HCT116 (cell line): Measurements from ENCODE around the gene POLE. TPM values are rescaled to one million over a fixed set of nuclear protein-coding genes. Genes with fewer than 3 reads are reported as not detected.

Experiments used
- ATAC-seq: fragments of 200-7000 bp; cut with Tn5 transposase; 2 replicates; pipeline ENCODE4 v1.9.1; 2020; ENCODE audit warnings: mild to moderate bottlenecking, moderate library complexity
- BruUV-seq: library from RNA; stranded (reverse); fragments of 400-500 nt; replicated peaks from 2 replicates; lab custom pipeline; 2021; lab: Mats Ljungman, UMichigan
- CTCF ChIA-PET: fragments of 300-600 bp; sonication (Branson Sonifier 250); formaldehyde crosslinking; loops from one replicate; lab custom pipeline; 2021; ENCODE audit warnings: antibody characterized with exemption; lab: Charles Lee
- POLR2A ChIA-PET: fragments of 300-600, 350-600 bp; sonication (Branson Sonifier 250); formaldehyde crosslinking; loops from one replicate; lab custom pipeline; 2021; ENCODE audit warnings: antibody characterized with exemption; lab: Charles Lee
- RAD21 ChIA-PET, 2 experiments: fragments of 300-600 bp; sonication (Branson Sonifier 250); formaldehyde crosslinking; loops; one replicate each; lab custom pipeline; 2023; ENCODE audit warnings: low total read pairs in 2 of 2; ENCODE audit not compliant: uncharacterized antibody in 2 of 2, unreplicated experiment in 2 of 2, low non-redundant PET in 1 of 2; lab: Charles Lee
- DNase-seq: peaks from one replicate; pipeline ENCODE4 v3.0.0-alpha.2; 2010; ENCODE audit warnings: low read depth, low spot score
- H2AFZ ChIP-seq: fragments of 200-600 bp; shearing (Covaris generic), sonication (generic); 2 replicates; pipeline ENCODE4 v1.6.1; 2017; ENCODE audit warnings: low read depth, mixed run types, mixed read lengths, antibody characterized with exemption, low read length; ENCODE audit not compliant: poor library complexity, severe bottlenecking
- H3K27ac ChIP-seq: 2 replicates; pipeline ENCODE4 v1.5.1; 2012; ENCODE audit warnings: low read depth, low read length
- H3K27me3 ChIP-seq: fragments of 200-600 bp; sonication (generic); 2 replicates; pipeline ENCODE4 v1.6.1; 2016; ENCODE audit warnings: mixed run types, low read length, mixed read lengths; ENCODE audit not compliant: insufficient read depth
- H3K36me3 ChIP-seq, 2 experiments: fragments of 200-500 bp in 1 of 2; fragments of 200-600 bp in 1 of 2; sonication (Bioruptor generic) in 1 of 2; sonication (generic) in 1 of 2; 2 replicates each; pipeline versions ENCODE4 v1.5.1 to v1.6.1; 2014 to 2016; ENCODE audit warnings: low read length in 2 of 2, inconsistent platforms in 1 of 2, mixed read lengths in 1 of 2, mixed run types in 1 of 2; ENCODE audit not compliant: insufficient read depth in 2 of 2, control insufficient read depth in 1 of 2
- H3K4me1 ChIP-seq, 2 experiments: fragments of 200-600 bp in 1 of 2; sonication (generic) in 1 of 2; 2 replicates each; pipeline versions ENCODE4 v1.5.1 to v1.6.1; 2012 to 2017; ENCODE audit warnings: low read length in 2 of 2, inconsistent platforms in 1 of 2, mild to moderate bottlenecking in 1 of 2, mixed read lengths in 1 of 2, mixed run types in 1 of 2, moderate library complexity in 1 of 2; ENCODE audit not compliant: insufficient read depth in 2 of 2, control insufficient read depth in 1 of 2
- H3K4me2 ChIP-seq: fragments of 200-600 bp; sonication (generic); 2 replicates; pipeline ENCODE4 v1.6.1; 2017; ENCODE audit warnings: mixed run types, low read length, mixed read lengths
- H3K4me3 ChIP-seq, 2 experiments: fragments of 200-600 bp in 1 of 2; sonication (generic) in 1 of 2; replicated peaks in 1 of 2; 2 replicates each; pipeline ENCODE4 v1.5.1; 2011 to 2016; ENCODE audit warnings: low read length in 2 of 2, control low read depth in 1 of 2, low read depth in 1 of 2, mild to moderate bottlenecking in 1 of 2, mixed read lengths in 1 of 2, mixed run types in 1 of 2
- H3K79me2 ChIP-seq: fragments of 200-600 bp; sonication (generic); 2 replicates; pipeline ENCODE4 v1.6.1; 2017; ENCODE audit warnings: mild to moderate bottlenecking, mixed run types, low read length, moderate library complexity, mixed read lengths; ENCODE audit not compliant: insufficient read depth
- H3K9ac ChIP-seq: fragments of 200-600 bp; sonication (generic); 2 replicates; pipeline ENCODE4 v1.6.1; 2016; ENCODE audit warnings: low read length, mixed read lengths
- H3K9me2 ChIP-seq: fragments of 200-600 bp; sonication (generic), shearing (Covaris generic); 2 replicates; pipeline ENCODE4 v1.6.1; 2017; ENCODE audit warnings: mixed run types, mild to moderate bottlenecking, moderate library complexity; ENCODE audit not compliant: insufficient read depth
- H3K9me3 ChIP-seq, 2 experiments: fragments of 200-500 bp in 1 of 2; fragments of 200-600 bp in 1 of 2; sonication (Bioruptor generic) in 1 of 2; sonication (generic) in 1 of 2; 2 replicates each; pipeline ENCODE4 v1.6.1; 2014 to 2017; ENCODE audit warnings: low read length in 2 of 2, mixed read lengths in 2 of 2, inconsistent platforms in 1 of 2, low read depth in 1 of 2, mild to moderate bottlenecking in 1 of 2, mixed run types in 1 of 2, moderate library complexity in 1 of 2; ENCODE audit not compliant: control insufficient read depth in 1 of 2, insufficient read depth in 1 of 2
- H4K20me1 ChIP-seq: fragments of 200-600 bp; sonication (generic), shearing (Covaris generic); 2 replicates; pipeline ENCODE4 v1.6.1; 2017; ENCODE audit warnings: mixed run types, mild to moderate bottlenecking, moderate library complexity; ENCODE audit not compliant: insufficient read depth
- ATF3 ChIP-seq: IDR thresholded peaks from 2 replicates; pipeline ENCODE4 v1.6.1; 2012
- CTCF ChIP-seq, 3 experiments: fragments of 200-600 bp in 1 of 3; sonication (generic) in 1 of 3; IDR thresholded peaks in 2 of 3; conservative IDR thresholded peaks in 1 of 3; 2 replicates each; pipeline ENCODE4 v1.5.1; 2012 to 2017; ENCODE audit warnings: low read depth in 2 of 3, low read length in 2 of 3, antibody characterized with exemption in 1 of 3, borderline replicate concordance in 1 of 3, control low read depth in 1 of 3, mild to moderate bottlenecking in 1 of 3, mixed read lengths in 1 of 3, mixed run types in 1 of 3, moderate library complexity in 1 of 3; ENCODE audit not compliant: insufficient read depth in 1 of 3
- EZH2 ChIP-seq: fragments of 200-600 bp; sonication (generic); IDR thresholded peaks from 2 replicates; pipeline ENCODE4 v1.6.1; 2017; ENCODE audit warnings: antibody characterized with exemption, mixed run types
- JUND ChIP-seq: IDR thresholded peaks from 2 replicates; pipeline ENCODE4 v1.6.1; 2012
- MAX ChIP-seq: IDR thresholded peaks from 2 replicates; pipeline ENCODE4 v1.6.1; 2012
- POLR2A ChIP-seq: IDR thresholded peaks from 2 replicates; pipeline ENCODE4 v1.7.0; 2011; ENCODE audit warnings: borderline replicate concordance; ENCODE audit not compliant: insufficient read depth, insufficient read length; ENCODE audit errors: extremely low read depth
- POLR2AphosphoS5 ChIP-seq: IDR thresholded peaks from 2 replicates; pipeline ENCODE4 v1.6.1; 2011; ENCODE audit warnings: mild to moderate bottlenecking, low read depth, low read length, moderate library complexity
- SIN3A ChIP-seq: IDR thresholded peaks from 2 replicates; pipeline ENCODE4 v1.6.1; 2012; ENCODE audit warnings: low read depth
- SP1 ChIP-seq: IDR thresholded peaks from 2 replicates; pipeline ENCODE4 v1.6.1; 2012; ENCODE audit warnings: low read depth
- intact Hi-C: fragments of 100-400 bp; cut with micrococcal nuclease; formaldehyde crosslinking; loops from 2 replicates; pipeline ENCODE4 v1.10.0; 2022
- total RNA-seq: library from RNA; stranded (reverse); gene quantifications from one replicate; pipeline ENCODE4 v1.2.1, GENCODE V29; 2021; ENCODE audit not compliant: unreplicated experiment

Gene POLE
- total RNA-seq, 1 experiment from 2014 or later = 128 TPM

- CTCF ChIA-PET = no interaction called here
- peaks cover 60 to 77% of the 10 kb centered on the region in 2 experiments for H3K36me3 ChIP-seq
Observed at GRCh38 chr12:132659146-132659545, 28.0 kb downstream of the POLE start.

More at GRCh38 chr12:132659146-132659545, 28.0 kb downstream of the POLE start:
- Histone ChIP-seq H2AFZ (no peak overlapping the region), H3K9me2 (no peaks in the 10 kb centered on the region), H3K79me2 (0 out of 2 replicates have a peak, but pooled peaks cover 3% of the 10 kb centered on the region), H3K4me1 (no peaks in the 10 kb centered on the region), H4K20me1 (no peaks in the 10 kb centered on the region), H3K4me2 (no peak overlapping the region), H3K4me3 (no peak overlapping the region), H3K9ac (no peak overlapping the region), H3K27me3 (no peaks in the 10 kb centered on the region), H3K9me3 (no peaks in the 10 kb centered on the region), H3K27ac (no peak overlapping the region)
- no peak for DNase-seq
- no peak for TF ChIP-seq EZH2
- TF ChIP-seq ATF3 = no peak
- no peak for TF ChIP-seq SIN3A
- TF ChIP-seq SP1 = no peak
- TF ChIP-seq POLR2AphosphoS5 = no peak
- TF ChIP-seq POLR2A = no peak
- TF ChIP-seq MAX = no peak
- no peak for TF ChIP-seq JUND
- no peak for TF ChIP-seq CTCF (IDR thresholded peaks at IDR 0.05 in 2 of 3, conservative IDR thresholded peaks at IDR 0.05 in 1 of 3; ENCODE audit: borderline replicate concordance in 1 of 3, insufficient read depth in 1 of 3, low read depth in 2 of 3, low read length in 2 of 3)
- no peak for ATAC-seq
- intact Hi-C loops = no loop called here
- ChIA-PET POLR2A (no interaction called here), RAD21 (no interaction called here)
- no TSS peak for BruUV-seq
